ENCODE results near the gene CACNA1S.

Gene CACNA1S

DNA sequence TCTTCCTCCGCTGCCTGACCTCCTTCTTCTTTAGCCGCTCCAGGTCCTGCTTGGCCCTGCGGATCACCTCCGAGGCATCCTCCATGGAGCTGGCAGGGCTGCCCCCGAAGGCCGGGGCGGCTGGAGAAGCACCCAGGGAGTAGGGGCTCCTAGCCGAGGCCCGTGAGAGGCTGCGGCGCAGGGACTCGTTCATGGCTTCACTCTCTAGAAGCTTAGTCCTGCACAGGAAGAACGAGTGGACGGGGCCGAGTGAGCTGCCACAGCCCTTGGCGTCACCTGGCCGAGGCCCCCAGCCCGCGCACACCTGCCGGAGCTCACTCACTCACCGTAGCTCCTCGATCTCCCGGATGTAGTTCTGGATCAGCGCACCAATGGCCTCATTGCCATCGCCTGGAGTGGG, 111.8 kb downstream of the CACNA1S start:
- H3K9me3 ChIP-seq (ENCODE audit: control insufficient read depth, insufficient read depth, low read length): no peaks in the 10 kb centered on the region
- peaks cover 5% of the 10 kb centered on the region; the same call in 1 of the 2 replicates for H3K36me3 ChIP-seq (ENCODE audit: control insufficient read depth, low read length)
- no peaks in the 10 kb centered on the region for H3K27me3 ChIP-seq (ENCODE audit: control insufficient read depth, low read length)
- no peak overlapping the region for H3K4me2 ChIP-seq (ENCODE audit: low read length)
- no peaks in the 10 kb centered on the region for H3K4me1 ChIP-seq (ENCODE audit: control insufficient read depth, low read length)
- TF ChIP-seq EZH2phosphoT487 (IDR thresholded peaks at IDR 0.05; ENCODE audit: borderline replicate concordance, low read length) (no peak), CTCF (IDR thresholded peaks at IDR 0.05; ENCODE audit: low read depth, low read length, poor library complexity, severe bottlenecking) (no peak)
- H3F3A ChIP-seq (ENCODE audit: control insufficient read depth, insufficient read depth): no peaks in the 10 kb centered on the region
- no peak overlapping the region for H3K4me3 ChIP-seq (ENCODE audit: low read length)
- no peak overlapping the region for H3K27ac ChIP-seq (ENCODE audit: low read depth, low read length)
- H3K9me2 ChIP-seq (replicated peaks; ENCODE audit: control insufficient read depth, low read length): no peaks in the 10 kb centered on the region
- no peaks in the 10 kb centered on the region for H3K79me2 ChIP-seq (ENCODE audit: control insufficient read depth, low read length)
- no peaks in the 10 kb centered on the region for H4K20me1 ChIP-seq (ENCODE audit: control insufficient read depth, insufficient read depth, low read depth, low read length)

- TF ChIP-seq CTCF (IDR thresholded peaks at IDR 0.05; ENCODE audit: low read depth, low read length, poor library complexity, severe bottlenecking) (no peak), EZH2phosphoT487 (IDR thresholded peaks at IDR 0.05; ENCODE audit: borderline replicate concordance, low read length) (no peak)
- no peaks in the 10 kb centered on the region for H3K79me2 ChIP-seq (ENCODE audit: control insufficient read depth, low read length)
- no peaks in the 10 kb centered on the region for H3K4me1 ChIP-seq (ENCODE audit: control insufficient read depth, low read length)
- H4K20me1 ChIP-seq (ENCODE audit: control insufficient read depth, insufficient read depth, low read depth, low read length): no peaks in the 10 kb centered on the region
- no peaks in the 10 kb centered on the region for H3F3A ChIP-seq (ENCODE audit: control insufficient read depth, insufficient read depth)
- no peaks in the 10 kb centered on the region for H3K9me3 ChIP-seq (ENCODE audit: control insufficient read depth, insufficient read depth, low read length)
- H3K36me3 ChIP-seq (ENCODE audit: control insufficient read depth, low read length): peaks cover 6% of the 10 kb centered on the region; the same call in 1 of the 2 replicates
- H3K27me3 ChIP-seq (ENCODE audit: control insufficient read depth, low read length): no peaks in the 10 kb centered on the region
- no peak overlapping the region for H3K4me2 ChIP-seq (ENCODE audit: low read length)
- H3K9me2 ChIP-seq (replicated peaks; ENCODE audit: control insufficient read depth, low read length): no peaks in the 10 kb centered on the region
- H3K4me3 ChIP-seq (ENCODE audit: low read length): no peak overlapping the region
- no peak overlapping the region for H3K27ac ChIP-seq (ENCODE audit: low read depth, low read length)
Observed at GRCh38 chr1:200999667-201000066, 112.6 kb downstream of the CACNA1S start.

GRCh38 chr1:200998323-200998722, 113.9 kb downstream of the CACNA1S start:
- H3K36me3 ChIP-seq (ENCODE audit: control insufficient read depth, low read length): peaks cover 6% of the 10 kb centered on the region; the same call in 1 of the 2 replicates
- no peak for TF ChIP-seq CTCF (IDR thresholded peaks at IDR 0.05; ENCODE audit: low read depth, low read length, poor library complexity, severe bottlenecking)
- H3K27ac ChIP-seq (ENCODE audit: low read depth, low read length): no peak overlapping the region
- H3K9me3 ChIP-seq (ENCODE audit: control insufficient read depth, insufficient read depth, low read length): no peaks in the 10 kb centered on the region
- H3K4me1 ChIP-seq (ENCODE audit: control insufficient read depth, low read length): no peaks in the 10 kb centered on the region
- no peaks in the 10 kb centered on the region for H3K79me2 ChIP-seq (ENCODE audit: control insufficient read depth, low read length)
- H3K4me2 ChIP-seq (ENCODE audit: low read length): no peak overlapping the region
- no peaks in the 10 kb centered on the region for H3F3A ChIP-seq (ENCODE audit: control insufficient read depth, insufficient read depth)
- H4K20me1 ChIP-seq (ENCODE audit: control insufficient read depth, insufficient read depth, low read depth, low read length): no peaks in the 10 kb centered on the region
- no peaks in the 10 kb centered on the region for H3K9me2 ChIP-seq (replicated peaks; ENCODE audit: control insufficient read depth, low read length)
- H3K4me3 ChIP-seq (ENCODE audit: low read length): no peak overlapping the region
- H3K27me3 ChIP-seq (ENCODE audit: control insufficient read depth, low read length): no peaks in the 10 kb centered on the region
